Measurements from ENCODE around the gene SNRNP35.

DNA sequence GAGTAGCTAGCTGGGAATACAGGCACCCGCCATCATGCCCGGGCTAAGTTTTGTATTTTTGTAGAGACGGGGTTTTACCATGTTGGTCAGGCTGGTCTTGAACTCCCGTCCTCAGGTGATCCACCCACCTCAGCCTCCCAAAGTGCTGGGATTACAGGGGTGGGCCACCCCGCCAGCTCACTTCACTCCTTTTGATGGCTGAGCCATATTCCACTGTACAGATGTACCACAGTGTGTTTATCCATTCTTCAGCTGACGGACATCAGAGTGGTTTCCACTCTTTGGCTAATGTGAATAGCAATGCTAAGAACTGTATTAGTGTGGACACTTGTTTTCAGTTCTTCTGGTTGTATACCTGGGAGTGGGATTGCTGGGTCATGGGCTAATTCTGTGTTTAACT lies 29.5 kb downstream of the SNRNP35 start:
- TF ChIP-seq, protein P1, sequence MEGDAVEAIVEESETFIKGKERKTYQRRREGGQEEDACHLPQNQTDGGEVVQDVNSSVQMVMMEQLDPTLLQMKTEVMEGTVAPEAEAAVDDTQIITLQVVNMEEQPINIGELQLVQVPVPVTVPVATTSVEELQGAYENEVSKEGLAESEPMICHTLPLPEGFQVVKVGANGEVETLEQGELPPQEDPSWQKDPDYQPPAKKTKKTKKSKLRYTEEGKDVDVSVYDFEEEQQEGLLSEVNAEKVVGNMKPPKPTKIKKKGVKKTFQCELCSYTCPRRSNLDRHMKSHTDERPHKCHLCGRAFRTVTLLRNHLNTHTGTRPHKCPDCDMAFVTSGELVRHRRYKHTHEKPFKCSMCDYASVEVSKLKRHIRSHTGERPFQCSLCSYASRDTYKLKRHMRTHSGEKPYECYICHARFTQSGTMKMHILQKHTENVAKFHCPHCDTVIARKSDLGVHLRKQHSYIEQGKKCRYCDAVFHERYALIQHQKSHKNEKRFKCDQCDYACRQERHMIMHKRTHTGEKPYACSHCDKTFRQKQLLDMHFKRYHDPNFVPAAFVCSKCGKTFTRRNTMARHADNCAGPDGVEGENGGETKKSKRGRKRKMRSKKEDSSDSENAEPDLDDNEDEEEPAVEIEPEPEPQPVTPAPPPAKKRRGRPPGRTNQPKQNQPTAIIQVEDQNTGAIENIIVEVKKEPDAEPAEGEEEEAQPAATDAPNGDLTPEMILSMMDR (IDR thresholded peaks at IDR 0.05) = no peak
- no peak for TF ChIP-seq POLR2A (IDR thresholded peaks at IDR 0.05)

Measured in testis (tissue), 2 donors.